IMR-90 (cell line): ENCODE measurements around the gene HDHD5. TPM values are rescaled to one million over a fixed set of nuclear protein-coding genes. Genes with fewer than 3 reads are reported as not detected.

Experiments
- ATAC-seq: fragments of 200-7000 bp; cut with Tn5 transposase; 2 replicates; pipeline ENCODE4 v1.9.1; 2020; ENCODE audit warnings: low read depth, mild to moderate bottlenecking, moderate library complexity
- BruUV-seq: library from RNA; stranded (reverse); fragments of 400-500 nt; replicated peaks from 2 replicates; lab custom pipeline; 2021; lab: Mats Ljungman, UMichigan
- CTCF ChIA-PET: fragments of 300-600 bp; formaldehyde crosslinking; extraction: SDS; loops from one replicate; lab custom pipeline; 2021; ENCODE audit warnings: antibody characterized with exemption; lab: Yijun Ruan, JAX
- POLR2A ChIA-PET: fragments of 300-600 bp; sonication (Branson Sonifier 250); formaldehyde crosslinking; loops from one replicate; lab custom pipeline; 2022; ENCODE audit warnings: antibody characterized with exemption; ENCODE audit not compliant: unreplicated experiment; lab: Charles Lee
- DNase-seq: peaks from one replicate; pipeline ENCODE4 v3.0.0; 2013
- H2AFZ ChIP-seq: replicated peaks from 2 replicates; pipeline ENCODE3; 2013; ENCODE audit warnings: low read length, mild to moderate bottlenecking; ENCODE audit not compliant: poor library complexity
- H2AK5ac ChIP-seq: 2 replicates; pipeline ENCODE4 v1.6.1; 2013; ENCODE audit warnings: low read depth, low read length, inconsistent platforms
- H2AK9ac ChIP-seq: replicated peaks from 2 replicates; pipeline ENCODE3; 2013; ENCODE audit warnings: mild to moderate bottlenecking, low read depth, low read length, moderate library complexity; ENCODE audit not compliant: poor library complexity
- H2BK120ac ChIP-seq: 2 replicates; pipeline ENCODE4 v1.6.1; 2013; ENCODE audit warnings: low read depth, low read length, inconsistent platforms
- H2BK15ac ChIP-seq: 3 replicates; pipeline ENCODE4 v1.6.1; 2013; ENCODE audit warnings: low read depth, low read length, inconsistent platforms
- H2BK20ac ChIP-seq: 2 replicates; pipeline ENCODE4 v1.6.1; 2013; ENCODE audit warnings: low read depth, mild to moderate bottlenecking, inconsistent platforms, low read length, moderate library complexity
- H2BK5ac ChIP-seq: 2 replicates; pipeline ENCODE4 v1.6.1; 2013; ENCODE audit warnings: mild to moderate bottlenecking, low read depth, low read length, inconsistent platforms; ENCODE audit not compliant: poor library complexity, severe bottlenecking
- H3K14ac ChIP-seq: replicated peaks from 2 replicates; pipeline ENCODE4 v1.6.1; 2013; ENCODE audit warnings: low read depth, low read length, inconsistent platforms
- H3K18ac ChIP-seq: 2 replicates; pipeline ENCODE4 v1.6.1; 2013; ENCODE audit warnings: low read depth, low read length, control low read depth
- H3K23ac ChIP-seq: 2 replicates; pipeline ENCODE4 v1.6.1; 2013; ENCODE audit warnings: low read depth, low read length, inconsistent platforms
- H3K27ac ChIP-seq: 2 replicates; pipeline ENCODE4 v1.5.1; 2013; ENCODE audit warnings: mild to moderate bottlenecking, control low read depth, low read length; ENCODE audit not compliant: insufficient read depth
- H3K27me3 ChIP-seq: 2 replicates; pipeline ENCODE4 v1.6.1; 2013; ENCODE audit warnings: low read length; ENCODE audit not compliant: control insufficient read depth, insufficient read depth
- H3K36me3 ChIP-seq: 2 replicates; pipeline ENCODE4 v1.6.1; 2013; ENCODE audit warnings: low read length, mixed read lengths; ENCODE audit not compliant: control insufficient read depth, insufficient read depth
- H3K4ac ChIP-seq: 2 replicates; pipeline ENCODE4 v1.6.1; 2013; ENCODE audit warnings: low read depth, low read length, inconsistent platforms
- H3K4me1 ChIP-seq: 2 replicates; pipeline ENCODE4 v1.6.1; 2013; ENCODE audit warnings: low read length, mixed read lengths; ENCODE audit not compliant: control insufficient read depth, insufficient read depth
- H3K4me2 ChIP-seq: 2 replicates; pipeline ENCODE4 v1.6.1; 2013; ENCODE audit warnings: low read depth, mild to moderate bottlenecking, control low read depth, low read length, moderate library complexity
- H3K4me3 ChIP-seq: 2 replicates; pipeline ENCODE4 v1.5.1; 2013; ENCODE audit warnings: low read depth, mild to moderate bottlenecking, control low read depth, low read length, moderate library complexity; ENCODE audit not compliant: insufficient read depth
- H3K56ac ChIP-seq: 2 replicates; pipeline ENCODE4 v1.6.1; 2013; ENCODE audit warnings: low read length, inconsistent platforms; ENCODE audit not compliant: insufficient read depth; ENCODE audit errors: extremely low read depth
- H3K79me1 ChIP-seq, 2 experiments: 2 replicates each; pipeline ENCODE4 v1.6.1; 2013; ENCODE audit warnings: low read length in 2 of 2, inconsistent platforms in 1 of 2, low read depth in 1 of 2
- H3K9ac ChIP-seq: 2 replicates; pipeline ENCODE4 v1.6.1; 2013; ENCODE audit warnings: low read depth, low read length, control low read depth
- H3K9me1 ChIP-seq: 2 replicates; pipeline ENCODE4 v1.6.1; 2013; ENCODE audit warnings: low read length, inconsistent platforms; ENCODE audit not compliant: insufficient read depth
- H3K9me3 ChIP-seq: 2 replicates; pipeline ENCODE4 v1.6.1; 2013; ENCODE audit warnings: low read length; ENCODE audit not compliant: control insufficient read depth, insufficient read depth
- H4K20me1 ChIP-seq: 2 replicates; pipeline ENCODE4 v1.6.1; 2013; ENCODE audit warnings: low read length, inconsistent platforms; ENCODE audit not compliant: insufficient read depth
- H4K5ac ChIP-seq: 2 replicates; pipeline ENCODE4 v1.6.1; 2013; ENCODE audit warnings: mild to moderate bottlenecking, low read depth, low read length, control low read depth
- H4K8ac ChIP-seq, 2 experiments: 2 replicates each; pipeline ENCODE4 v1.6.1; 2013; ENCODE audit warnings: low read depth in 2 of 2, low read length in 2 of 2, control low read depth in 1 of 2, inconsistent platforms in 1 of 2
- H4K91ac ChIP-seq: 2 replicates; pipeline ENCODE4 v1.6.1; 2013; ENCODE audit warnings: low read depth, low read length, inconsistent platforms; ENCODE audit not compliant: insufficient read depth
- BHLHE40 ChIP-seq: fragments of 150-350 bp; IDR thresholded peaks from 2 replicates; pipeline ENCODE4 v1.6.1; 2016; ENCODE audit warnings: mild to moderate bottlenecking, low read depth, low read length
- CHD1 ChIP-seq: IDR thresholded peaks from 2 replicates; pipeline ENCODE4 v1.6.1; 2012; ENCODE audit warnings: low read depth, low read length, improper control_type of control experiment
- CTCF ChIP-seq: conservative IDR thresholded peaks from 2 replicates; pipeline ENCODE4 v1.5.1; 2012; ENCODE audit warnings: mild to moderate bottlenecking, low read depth, low read length, improper control_type of control experiment
- ELK1 ChIP-seq: fragments of 150-350 bp; IDR thresholded peaks from 2 replicates; pipeline ENCODE4 v1.6.1; 2016; ENCODE audit warnings: low read depth, mild to moderate bottlenecking, low read length, moderate library complexity, borderline replicate concordance
- FOS ChIP-seq: fragments of 150-350 bp; IDR thresholded peaks from 2 replicates; pipeline ENCODE4 v1.6.1; 2016; ENCODE audit warnings: low read depth, low read length
- MAFK ChIP-seq: IDR thresholded peaks from 2 replicates; pipeline ENCODE4 v1.6.1; 2012; ENCODE audit warnings: low read depth, low read length, improper control_type of control experiment
- MAZ ChIP-seq: IDR thresholded peaks from 2 replicates; pipeline ENCODE4 v1.6.1; 2012; ENCODE audit warnings: low read depth, mild to moderate bottlenecking, low read length, improper control_type of control experiment, moderate library complexity, borderline replicate concordance
- MXI1 ChIP-seq: IDR thresholded peaks from 2 replicates; pipeline ENCODE4 v1.6.1; 2012; ENCODE audit warnings: low read depth, mild to moderate bottlenecking, low read length, moderate library complexity, borderline replicate concordance
- NFE2L2 ChIP-seq: fragments of 150-350 bp; IDR thresholded peaks from 2 replicates; pipeline ENCODE4 v1.6.1; 2016; ENCODE audit warnings: low read depth, mild to moderate bottlenecking, low read length
- POLR2A ChIP-seq: IDR thresholded peaks from 2 replicates; pipeline ENCODE4 v1.6.1; 2012; ENCODE audit warnings: mild to moderate bottlenecking, low read depth, low read length
- RCOR1 ChIP-seq: IDR thresholded peaks from 2 replicates; pipeline ENCODE4 v1.6.1; 2012; ENCODE audit warnings: mild to moderate bottlenecking, low read length, improper control_type of control experiment; ENCODE audit not compliant: insufficient replicate concordance
- RFX5 ChIP-seq: IDR thresholded peaks from 2 replicates; pipeline ENCODE4 v1.8.0; 2012; ENCODE audit warnings: low read depth, mild to moderate bottlenecking, low read length, moderate library complexity
- SMC3 ChIP-seq: fragments of 150-350 bp; IDR thresholded peaks from 2 replicates; pipeline ENCODE4 v1.6.1; 2016; ENCODE audit warnings: low read depth, mild to moderate bottlenecking, antibody characterized with exemption, low read length, moderate library complexity
- WGBS, 2 experiments: methylation state at CpG; one replicate each; pipeline versions ENCODE4 v1.1.5 to v1.1.7; 2013; ENCODE audit warnings: missing lambda C conversion rate in 2 of 2; ENCODE audit not compliant: insufficient read length in 1 of 2; ENCODE audit errors: extremely low coverage in 2 of 2; 5-methylcytosine and 5-hydroxymethylcytosine counted together
- dilution Hi-C: fragments of 300-500 bp; cut with HindIII; formaldehyde crosslinking; loops from one replicate; pipeline ENCODE4 v1.14.3; 2018; ENCODE audit warnings: low sequenced_read_pairs; ENCODE audit not compliant: unreplicated experiment
- in situ Hi-C: fragments of 300-500 bp; cut with MboI; formaldehyde crosslinking; loops from 3 replicates; pipeline ENCODE4 v1.14.3; 2019; ENCODE audit warnings: low sequenced_read_pairs, inconsistent platforms, mixed read lengths
- intact Hi-C: fragments of 100-400 bp; cut with micrococcal nuclease; formaldehyde crosslinking; loops from 2 replicates; pipeline ENCODE4 v1.10.0; 2022
- polyA plus RNA-seq, 3 experiments: library from polyadenylated mRNA; depleted of rRNA; stranded (reverse); fragments of >200 nt; gene quantifications; 2 replicates each; pipeline ENCODE4 v1.2.3, GENCODE V29; 2012; ENCODE audit warnings: low replicate concordance in 1 of 3
- total RNA-seq: library from RNA; depleted of rRNA; stranded (reverse); fragments of >200 nt; gene quantifications from 2 replicates; pipeline ENCODE4 v1.2.3, GENCODE V29; 2012

HDHD5 gene
- total and polyA plus RNA-seq, 2 of the 4 experiments (the other 2 are of a cell fraction), result 31.9 to 37.5 TPM

GRCh38 chr22:17117400-17117799 lies 41.7 kb downstream of the HDHD5 start:
- Histone ChIP-seq H2AK5ac (no peak overlapping the region), H2AFZ (no peak overlapping the region), H3K9me3 (no peaks in the 10 kb centered on the region), H3K4me1 (no peaks in the 10 kb centered on the region), H3K4me2 (no peak overlapping the region), H3K14ac (no peak overlapping the region), H2BK15ac (no peak overlapping the region), H3K9me1 (no peaks in the 10 kb centered on the region), H3K27ac (no peak overlapping the region), H3K4ac (no peak overlapping the region), H3K23ac (no peak overlapping the region), H3K18ac (no peak overlapping the region), H3K9ac (no peak overlapping the region), H3K27me3 (peaks cover 28% of the 10 kb centered on the region), H4K20me1 (no peaks in the 10 kb centered on the region), H2BK5ac (no peak overlapping the region), H2BK20ac (no peak overlapping the region), H4K8ac (no peak overlapping the region), H3K36me3 (no peaks in the 10 kb centered on the region), H3K56ac (no peak overlapping the region), H4K5ac (no peak overlapping the region), H3K4me3 (no peak overlapping the region), H4K91ac (no peak overlapping the region), H2AK9ac (no peak overlapping the region), H2BK120ac (no peak overlapping the region), H3K79me1 (no peaks in the 10 kb centered on the region)
- intact Hi-C loops (no loop called here), dilution Hi-C loops (no loop called here), in situ Hi-C loops (no loop called here)
- DNase-seq, result no peak
- BruUV-seq, result no TSS peak
- ChIA-PET POLR2A (no interaction called here), CTCF (interaction anchor here (1.3 kb wide), 1 partner anchor 54 kb away, joined by 3 read pairs; no protein-coding TSS in a partner anchor)
- ATAC-seq, result no peak
- TF ChIP-seq MXI1 (no peak), FOS (no peak), CHD1 (no peak), POLR2A (no peak), SMC3 (no peak), RFX5 (no peak), ELK1 (no peak), CTCF (no peak), MAFK (no peak), NFE2L2 (no peak), RCOR1 (no peak), BHLHE40 (no peak), MAZ (no peak)
- WGBS, 2 experiments, result no CpG with 5 or more reads among the region's 3 CpGs
